Measurements from ENCODE around the gene TMEM151B.

Gene TMEM151B

DNA sequence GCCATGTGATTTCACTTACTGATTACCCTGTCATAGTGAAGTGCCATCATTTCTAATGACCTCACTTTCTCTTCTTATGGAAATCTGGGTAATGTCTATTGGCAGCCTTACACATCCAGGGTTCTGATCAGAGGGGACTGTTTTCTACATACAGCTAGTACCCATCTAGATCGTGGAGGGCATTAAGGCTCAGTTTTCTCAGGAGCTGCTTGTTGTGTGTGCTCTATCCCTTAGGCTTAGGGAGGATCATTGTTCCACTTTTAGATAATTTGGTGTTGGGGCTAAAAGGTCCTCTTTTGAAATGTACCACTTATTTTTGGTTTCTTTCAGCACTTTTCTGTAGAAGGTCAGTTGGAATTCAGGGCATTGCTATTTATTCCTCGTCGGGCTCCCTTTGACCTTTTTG lies 19.5 kb upstream of the TMEM151B start:
- TF ChIP-seq, protein P1, sequence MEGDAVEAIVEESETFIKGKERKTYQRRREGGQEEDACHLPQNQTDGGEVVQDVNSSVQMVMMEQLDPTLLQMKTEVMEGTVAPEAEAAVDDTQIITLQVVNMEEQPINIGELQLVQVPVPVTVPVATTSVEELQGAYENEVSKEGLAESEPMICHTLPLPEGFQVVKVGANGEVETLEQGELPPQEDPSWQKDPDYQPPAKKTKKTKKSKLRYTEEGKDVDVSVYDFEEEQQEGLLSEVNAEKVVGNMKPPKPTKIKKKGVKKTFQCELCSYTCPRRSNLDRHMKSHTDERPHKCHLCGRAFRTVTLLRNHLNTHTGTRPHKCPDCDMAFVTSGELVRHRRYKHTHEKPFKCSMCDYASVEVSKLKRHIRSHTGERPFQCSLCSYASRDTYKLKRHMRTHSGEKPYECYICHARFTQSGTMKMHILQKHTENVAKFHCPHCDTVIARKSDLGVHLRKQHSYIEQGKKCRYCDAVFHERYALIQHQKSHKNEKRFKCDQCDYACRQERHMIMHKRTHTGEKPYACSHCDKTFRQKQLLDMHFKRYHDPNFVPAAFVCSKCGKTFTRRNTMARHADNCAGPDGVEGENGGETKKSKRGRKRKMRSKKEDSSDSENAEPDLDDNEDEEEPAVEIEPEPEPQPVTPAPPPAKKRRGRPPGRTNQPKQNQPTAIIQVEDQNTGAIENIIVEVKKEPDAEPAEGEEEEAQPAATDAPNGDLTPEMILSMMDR (IDR thresholded peaks at IDR 0.05) = no peak

DNA sequence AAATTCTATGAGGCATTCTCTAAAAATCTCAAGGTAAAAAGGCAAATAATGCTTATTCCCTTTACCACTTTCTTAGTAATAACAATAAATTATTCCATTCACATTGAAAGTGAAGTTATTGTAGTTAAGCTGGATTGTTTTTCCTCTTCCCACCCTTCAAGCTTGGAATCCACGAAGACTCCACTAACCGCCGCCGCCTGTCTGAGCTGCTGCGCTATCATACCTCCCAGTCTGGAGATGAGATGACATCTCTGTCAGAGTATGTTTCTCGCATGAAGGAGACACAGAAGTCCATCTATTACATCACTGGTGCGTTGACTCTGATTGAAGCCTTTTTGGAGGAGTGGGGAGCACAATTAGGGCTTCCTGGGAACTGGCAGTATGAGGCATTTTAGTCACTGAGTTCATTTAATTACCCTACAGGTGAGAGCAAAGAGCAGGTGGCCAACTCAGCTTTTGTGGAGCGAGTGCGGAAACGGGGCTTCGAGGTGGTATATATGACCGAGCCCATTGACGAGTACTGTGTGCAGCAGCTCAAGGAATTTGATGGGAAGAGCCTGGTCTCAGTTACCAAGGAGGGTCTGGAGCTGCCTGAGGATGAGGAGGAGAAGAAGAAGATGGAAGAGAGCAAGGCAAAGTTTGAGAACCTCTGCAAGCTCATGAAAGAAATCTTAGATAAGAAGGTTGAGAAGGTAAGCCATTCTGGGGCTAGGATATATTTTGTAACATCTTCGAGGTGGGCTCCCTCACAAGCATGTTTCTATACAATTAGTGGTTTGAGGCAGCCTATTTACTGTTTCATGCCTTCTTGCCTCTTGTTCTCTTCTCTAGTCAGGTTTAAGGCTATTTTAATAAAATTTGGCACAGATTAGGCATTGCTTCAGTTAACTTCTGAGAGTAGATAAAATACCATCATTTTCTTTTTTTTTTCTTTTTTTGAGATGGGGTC lies 18.4 kb upstream of the TMEM151B start:
- TF ChIP-seq, protein P1 (IDR thresholded peaks at IDR 0.05) = no peak

DNA sequence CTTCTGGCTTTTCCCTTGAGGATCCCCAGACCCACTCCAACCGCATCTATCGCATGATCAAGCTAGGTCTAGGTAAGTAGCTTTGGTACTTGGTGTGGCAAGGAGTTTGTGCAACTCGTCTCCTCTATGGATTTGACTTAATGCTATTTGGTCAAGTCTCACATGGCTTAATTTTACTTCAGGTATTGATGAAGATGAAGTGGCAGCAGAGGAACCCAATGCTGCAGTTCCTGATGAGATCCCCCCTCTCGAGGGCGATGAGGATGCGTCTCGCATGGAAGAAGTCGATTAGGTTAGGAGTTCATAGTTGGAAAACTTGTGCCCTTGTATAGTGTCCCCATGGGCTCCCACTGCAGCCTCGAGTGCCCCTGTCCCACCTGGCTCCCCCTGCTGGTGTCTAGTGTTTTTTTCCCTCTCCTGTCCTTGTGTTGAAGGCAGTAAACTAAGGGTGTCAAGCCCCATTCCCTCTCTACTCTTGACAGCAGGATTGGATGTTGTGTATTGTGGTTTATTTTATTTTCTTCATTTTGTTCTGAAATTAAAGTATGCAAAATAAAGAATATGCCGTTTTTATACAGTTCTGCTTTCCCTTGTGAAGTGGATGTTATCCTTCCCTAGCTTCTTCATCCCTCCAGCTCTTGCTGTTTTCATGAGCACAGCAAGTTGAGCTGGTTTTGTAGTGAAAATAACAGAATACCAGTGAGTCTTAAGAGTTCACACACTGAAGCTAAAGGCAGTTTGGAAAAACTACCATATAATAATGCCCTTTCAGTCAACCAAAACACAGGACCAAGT lies 16.7 kb upstream of the TMEM151B start:
- TF ChIP-seq, protein P1 (IDR thresholded peaks at IDR 0.05) = peak; percentile 51

DNA sequence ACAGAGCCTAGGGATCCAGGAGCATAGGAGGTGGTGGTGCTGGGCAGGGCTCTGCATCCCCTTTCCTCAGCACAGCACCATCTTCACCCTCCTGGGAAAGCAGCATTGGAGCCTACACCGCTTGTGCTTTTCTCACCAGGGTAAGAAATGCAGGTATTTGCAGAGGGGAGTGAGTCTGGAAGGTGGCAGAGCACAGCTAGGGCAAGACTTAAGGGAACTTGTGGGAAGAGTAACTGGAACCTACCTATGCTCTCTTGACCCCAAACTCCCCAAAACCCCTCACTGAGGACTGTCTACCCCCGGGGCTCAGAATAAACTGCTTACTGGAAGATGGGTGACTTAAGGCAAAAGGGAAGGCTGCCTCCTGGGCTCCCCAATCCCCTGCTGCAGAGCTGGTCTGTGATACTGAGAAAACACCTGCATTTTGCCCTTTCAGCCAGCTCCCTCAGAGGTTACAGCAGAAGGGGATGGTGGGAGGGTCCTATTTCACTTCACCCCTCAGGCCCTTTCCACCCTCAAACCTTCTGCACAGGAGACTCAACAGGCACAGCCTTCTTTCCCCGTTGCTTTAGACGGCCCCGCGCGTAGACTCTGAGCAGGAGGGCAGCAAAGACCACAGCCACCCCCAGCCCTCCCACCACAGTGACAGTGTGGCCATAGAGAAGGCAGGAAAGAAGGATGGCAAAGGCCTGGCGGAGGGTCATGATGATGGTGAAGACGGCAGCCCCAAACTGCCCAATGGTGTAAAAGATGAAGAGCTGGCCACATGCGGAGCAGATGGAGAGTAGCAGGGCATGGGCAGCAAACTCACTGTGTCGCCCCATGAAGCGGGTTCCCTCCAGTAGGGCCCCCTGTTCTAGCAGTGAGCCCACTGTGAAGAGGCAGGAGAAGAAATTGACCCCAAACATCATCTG lies 15.8 kb upstream of the TMEM151B start:
- TF ChIP-seq, protein P1 (IDR thresholded peaks at IDR 0.05) = no peak

DNA sequence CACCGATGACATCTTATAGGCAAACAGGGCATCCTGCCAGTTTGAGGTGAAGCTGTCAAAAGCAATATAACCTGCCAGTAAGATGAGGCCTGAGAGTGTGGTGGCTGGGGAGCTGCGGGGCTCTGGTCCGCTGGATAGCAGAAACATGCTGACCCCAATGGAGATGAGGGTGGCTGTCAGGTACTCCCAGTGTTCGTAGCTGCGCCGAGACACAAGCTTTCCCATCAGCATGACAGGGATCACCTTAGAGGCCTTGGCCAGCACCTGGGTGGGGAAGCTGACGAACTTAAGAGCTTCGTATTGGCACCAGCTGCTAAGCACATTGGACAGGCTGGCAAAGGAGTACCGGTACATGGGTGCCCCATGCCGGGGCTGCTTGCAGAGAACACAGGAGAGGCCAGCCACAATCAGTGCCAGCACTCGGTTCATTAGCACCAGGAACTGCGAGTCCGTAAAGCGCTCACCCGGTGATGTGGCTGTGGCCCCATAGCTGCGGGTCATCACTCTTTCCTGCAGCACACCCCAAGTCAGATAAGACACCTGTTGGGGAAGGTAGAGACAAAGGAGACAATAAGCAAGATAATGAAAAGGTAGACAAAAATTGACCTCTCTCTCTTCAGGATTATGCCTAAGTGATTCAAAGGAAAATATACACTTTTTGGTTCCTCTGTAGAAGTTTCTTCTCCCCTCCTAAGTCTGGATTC lies 15.0 kb upstream of the TMEM151B start:
- TF ChIP-seq, protein P1 (IDR thresholded peaks at IDR 0.05) = no peak

DNA sequence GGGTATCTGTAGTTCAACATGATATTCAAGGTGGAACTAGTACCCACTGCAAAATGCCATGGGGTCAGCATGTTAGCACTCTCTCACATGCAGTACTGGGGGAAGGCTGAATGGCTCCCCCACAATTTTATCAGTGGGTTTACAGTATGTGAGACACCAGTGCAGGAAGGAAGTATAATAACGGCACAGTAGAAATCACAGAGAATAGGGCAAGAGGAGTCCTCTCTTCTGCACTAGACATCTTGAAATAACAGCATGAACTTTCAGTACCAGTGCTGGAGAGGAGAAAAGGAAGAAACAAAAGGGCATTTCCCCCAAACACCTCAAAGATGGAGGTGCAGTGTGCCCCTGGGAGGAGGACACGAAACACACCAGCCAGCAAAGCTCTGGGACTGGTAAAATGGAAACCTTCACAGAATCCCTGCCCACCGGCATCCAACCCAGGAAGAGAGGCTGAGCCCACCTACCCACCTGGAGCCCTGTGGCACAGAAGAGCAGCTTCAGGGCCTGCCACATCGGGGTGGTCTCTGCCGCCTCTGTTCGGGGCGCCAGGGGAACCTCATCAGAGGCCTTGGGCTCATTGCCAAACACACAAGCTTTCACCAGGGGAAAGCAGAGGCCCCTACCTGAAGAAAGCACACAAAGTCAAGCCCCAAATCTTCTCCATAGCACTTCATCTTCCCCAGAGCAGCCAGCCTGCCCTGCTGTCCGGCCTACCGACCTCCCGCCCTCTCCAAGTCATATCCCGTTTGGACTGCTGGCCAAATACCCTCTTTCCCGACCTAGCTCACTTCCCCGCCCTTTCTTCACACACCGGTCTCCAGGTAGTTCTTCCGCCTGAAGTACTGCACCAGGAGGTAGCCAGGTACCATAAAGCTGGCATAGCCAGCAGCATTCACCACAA lies 14.1 kb upstream of the TMEM151B start:
- TF ChIP-seq, protein P1 (IDR thresholded peaks at IDR 0.05) = no peak
